Endothelial cell of umbilical vein (primary cell): ENCODE data around the gene SORCS1. TPM values are rescaled to one million over a fixed set of nuclear protein-coding genes. Genes with fewer than 3 reads are reported as not detected.

ENCODE experiments used
- BruUV-seq: library from RNA; stranded (reverse); fragments of 400-500 nt; replicated peaks from 2 replicates; lab custom pipeline; 2021; lab: Mats Ljungman, UMichigan
- CTCF ChIA-PET: fragments of 300-600, 350-600 bp; sonication (Branson Sonifier 250); formaldehyde crosslinking; loops from one replicate; lab custom pipeline; 2021; ENCODE audit warnings: antibody characterized with exemption, inconsistent platforms; lab: Charles Lee
- POLR2A ChIA-PET: fragments of 300-600, 350-600 bp; sonication (Branson Sonifier 250); formaldehyde crosslinking; loops from one replicate; lab custom pipeline; 2021; ENCODE audit warnings: antibody characterized with exemption, inconsistent platforms; lab: Charles Lee
- DNase-seq: peaks from one replicate; pipeline ENCODE4 v3.0.0-alpha.2; 2011; ENCODE audit warnings: low read depth, low spot score
- FAIRE-seq: peaks from 2 replicates; lab custom pipeline; 2011; peaks lifted over from hg19 to GRCh38; lab: Jason Lieb, UNC
- H2AFZ ChIP-seq: 2 replicates; pipeline ENCODE4 v1.6.0; 2012; ENCODE audit warnings: low read depth, low read length, control low read depth, inconsistent platforms
- H3K27ac ChIP-seq: 2 replicates; pipeline ENCODE4 v1.5.1; 2011; ENCODE audit warnings: low read depth, mild to moderate bottlenecking, control low read depth, low read length, moderate library complexity; ENCODE audit not compliant: insufficient read depth
- H3K27me3 ChIP-seq, 2 experiments: 2 replicates each; pipeline versions ENCODE4 v1.6.0 to v1.6.1; 2011; ENCODE audit warnings: low read length in 2 of 2, mixed read lengths in 1 of 2; ENCODE audit not compliant: control insufficient read depth in 2 of 2, insufficient read depth in 2 of 2
- H3K36me3 ChIP-seq, 2 experiments: 2 replicates in 1 of 2; 3 replicates in 1 of 2; pipeline ENCODE4 v1.5.1; 2011; ENCODE audit warnings: low read length in 2 of 2, mild to moderate bottlenecking in 1 of 2, moderate library complexity in 1 of 2; ENCODE audit not compliant: control insufficient read depth in 2 of 2, insufficient read depth in 2 of 2; ENCODE audit errors: extremely low read depth in 1 of 2
- H3K4me1 ChIP-seq: 3 replicates; pipeline ENCODE4 v1.5.1; 2011; ENCODE audit warnings: mild to moderate bottlenecking, low read length; ENCODE audit not compliant: control insufficient read depth, insufficient read depth; ENCODE audit errors: extremely low read depth
- H3K4me2 ChIP-seq: 2 replicates; pipeline ENCODE4 v1.6.1; 2011; ENCODE audit warnings: low read length, control low read depth, mixed read lengths; ENCODE audit not compliant: insufficient read depth
- H3K4me3 ChIP-seq, 3 experiments: fragments of 200-600 bp in 1 of 3; sonication (generic), shearing (Covaris generic) in 1 of 3; replicated peaks in 1 of 3; 2 replicates each; pipeline ENCODE4 v1.5.1; 2011 to 2016; ENCODE audit warnings: control low read depth in 3 of 3, low read length in 3 of 3, mild to moderate bottlenecking in 2 of 3, inconsistent platforms in 1 of 3, low read depth in 1 of 3, moderate library complexity in 1 of 3; ENCODE audit not compliant: insufficient read depth in 1 of 3
- H3K79me2 ChIP-seq: 2 replicates; pipeline ENCODE4 v1.6.0; 2012; ENCODE audit warnings: low read length, inconsistent platforms; ENCODE audit not compliant: control insufficient read depth, insufficient read depth
- H3K9ac ChIP-seq: replicated peaks from 2 replicates; pipeline ENCODE3; 2011; ENCODE audit warnings: low read length, control low read depth; ENCODE audit not compliant: insufficient read depth; ENCODE audit errors: extremely low read depth
- H3K9me1 ChIP-seq: replicated peaks from 3 replicates; pipeline ENCODE4 v1.6.0; 2011; ENCODE audit warnings: mild to moderate bottlenecking, low read length; ENCODE audit not compliant: control insufficient read depth, insufficient read depth; ENCODE audit errors: extremely low read depth
- H3K9me3 ChIP-seq: replicated peaks from 2 replicates; pipeline ENCODE4 v1.5.1; 2012; ENCODE audit warnings: low read length, inconsistent platforms; ENCODE audit not compliant: control insufficient read depth, insufficient read depth
- H4K20me1 ChIP-seq: replicated peaks from 2 replicates; pipeline ENCODE3; 2011; ENCODE audit warnings: mild to moderate bottlenecking, low read length; ENCODE audit not compliant: control insufficient read depth, insufficient read depth; ENCODE audit errors: extremely low read depth
- EZH2 ChIP-seq: IDR thresholded peaks from 2 replicates; pipeline ENCODE4 v1.6.1; 2012; ENCODE audit warnings: borderline replicate concordance, low read depth, mild to moderate bottlenecking, moderate library complexity, low read length, inconsistent platforms; ENCODE audit not compliant: severe bottlenecking
- FOS ChIP-seq: IDR thresholded peaks from 2 replicates; pipeline ENCODE4 v1.6.1; 2011; ENCODE audit warnings: mild to moderate bottlenecking, low read length, moderate library complexity, borderline replicate concordance; ENCODE audit not compliant: insufficient read depth
- GATA2 ChIP-seq: IDR thresholded peaks from 2 replicates; pipeline ENCODE4 v1.7.0; 2011; ENCODE audit warnings: low read depth, mild to moderate bottlenecking, moderate library complexity, mixed read lengths, low read length; ENCODE audit not compliant: insufficient read length, insufficient read depth
- JUN ChIP-seq: IDR thresholded peaks from 2 replicates; pipeline ENCODE4 v1.6.1; 2011; ENCODE audit warnings: borderline replicate concordance, low read depth; ENCODE audit not compliant: insufficient read length, insufficient read depth
- MYC ChIP-seq: IDR thresholded peaks from one replicate; pipeline ENCODE4 v1.6.1; 2011; ENCODE audit warnings: mild to moderate bottlenecking, low read depth, low read length
- POLR2A ChIP-seq: IDR thresholded peaks from 2 replicates; pipeline ENCODE4 v1.6.1; 2012; ENCODE audit warnings: low read depth, mild to moderate bottlenecking, control low read depth, low read length
- POLR2AphosphoS5 ChIP-seq: IDR thresholded peaks from 2 replicates; pipeline ENCODE4 v1.6.1; 2012; ENCODE audit warnings: low read depth, mild to moderate bottlenecking, control low read depth, low read length, moderate library complexity; ENCODE audit not compliant: insufficient read depth
- dilution Hi-C: fragments of 300-500 bp; cut with MboI; formaldehyde crosslinking; loops from one replicate; pipeline ENCODE4 v1.15.0; 2019; ENCODE audit warnings: low sequenced_read_pairs; ENCODE audit not compliant: extremely low pct_ligation_motif_present
- intact Hi-C: fragments of 100-400 bp; cut with micrococcal nuclease; formaldehyde crosslinking; loops from one replicate; pipeline ENCODE4 v1.10.0; 2022
- polyA plus RNA-seq, 4 experiments: library from polyadenylated mRNA; depleted of rRNA in 3 of 4; stranded (reverse) in 3 of 4; unstranded in 1 of 4; fragments of >200 nt; gene quantifications; 2 replicates each; pipeline versions ENCODE4 v1.2.1 to v1.2.3, GENCODE V29; 2011 to 2012; ENCODE audit warnings: missing spikeins in 1 of 4
- total RNA-seq: library from RNA; stranded (reverse); gene quantifications from 2 replicates; pipeline ENCODE4 v1.2.3, GENCODE V29; 2021
- TF ChIP-seq, protein P1 (sequence below): IDR thresholded peaks from 2 replicates; pipeline ENCODE4 v1.6.1; 2011; ENCODE audit not compliant: insufficient read depth, insufficient read length
- TF ChIP-seq, protein P2 (sequence below), 2 donors: IDR thresholded peaks; 1 replicate in 1 of 2; 2 replicates in 1 of 2; pipeline ENCODE4 v1.5.1; 2011; ENCODE audit warnings: low read length in 2 of 2, mild to moderate bottlenecking in 2 of 2, moderate library complexity in 2 of 2, control low read depth in 1 of 2, inconsistent platforms in 1 of 2, low read depth in 1 of 2; ENCODE audit not compliant: insufficient read depth in 1 of 2; ENCODE audit errors: extremely low read depth in 1 of 2

Gene SORCS1
- total and polyA plus RNA-seq, 2 donors (not counting 3 experiments of a cell fraction or from before 2014, with no cell fraction given): not detected

DNA sequence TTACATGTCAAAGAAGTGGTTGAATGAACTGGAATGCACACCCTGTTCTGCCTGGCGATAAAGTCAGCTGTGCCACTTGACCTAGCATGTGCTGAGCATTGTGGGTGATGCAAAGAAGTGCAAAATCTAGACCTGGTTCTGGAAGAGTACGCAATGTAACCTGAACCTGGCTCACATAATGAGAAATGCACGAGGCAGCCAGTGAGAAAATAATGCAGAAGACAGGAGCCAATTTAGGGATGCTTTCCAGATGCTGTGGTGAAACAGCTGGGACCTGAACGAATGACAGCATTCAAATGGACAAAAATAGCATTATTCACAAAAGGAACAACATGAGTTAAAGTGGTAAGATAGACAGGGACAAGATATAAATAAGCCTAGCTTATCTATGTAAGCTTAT is 402.6 kb downstream of the SORCS1 start:
- H3K4me1 ChIP-seq: no peaks in the 10 kb centered on the region
- H3K4me3 ChIP-seq: no peak overlapping the region
- no peaks in the 10 kb centered on the region for H3K36me3 ChIP-seq
- H4K20me1 ChIP-seq: no peaks in the 10 kb centered on the region
- dilution Hi-C loops: no loop called here
- TF ChIP-seq POLR2AphosphoS5: no peak
- no peak for TF ChIP-seq FOS
- TF ChIP-seq, protein P1, sequence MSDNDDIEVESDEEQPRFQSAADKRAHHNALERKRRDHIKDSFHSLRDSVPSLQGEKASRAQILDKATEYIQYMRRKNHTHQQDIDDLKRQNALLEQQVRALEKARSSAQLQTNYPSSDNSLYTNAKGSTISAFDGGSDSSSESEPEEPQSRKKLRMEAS: no peak
- no peak for TF ChIP-seq EZH2
- no peak for TF ChIP-seq POLR2A
- no peak for TF ChIP-seq GATA2
- TF ChIP-seq MYC: no peak
- TF ChIP-seq, protein P2, sequence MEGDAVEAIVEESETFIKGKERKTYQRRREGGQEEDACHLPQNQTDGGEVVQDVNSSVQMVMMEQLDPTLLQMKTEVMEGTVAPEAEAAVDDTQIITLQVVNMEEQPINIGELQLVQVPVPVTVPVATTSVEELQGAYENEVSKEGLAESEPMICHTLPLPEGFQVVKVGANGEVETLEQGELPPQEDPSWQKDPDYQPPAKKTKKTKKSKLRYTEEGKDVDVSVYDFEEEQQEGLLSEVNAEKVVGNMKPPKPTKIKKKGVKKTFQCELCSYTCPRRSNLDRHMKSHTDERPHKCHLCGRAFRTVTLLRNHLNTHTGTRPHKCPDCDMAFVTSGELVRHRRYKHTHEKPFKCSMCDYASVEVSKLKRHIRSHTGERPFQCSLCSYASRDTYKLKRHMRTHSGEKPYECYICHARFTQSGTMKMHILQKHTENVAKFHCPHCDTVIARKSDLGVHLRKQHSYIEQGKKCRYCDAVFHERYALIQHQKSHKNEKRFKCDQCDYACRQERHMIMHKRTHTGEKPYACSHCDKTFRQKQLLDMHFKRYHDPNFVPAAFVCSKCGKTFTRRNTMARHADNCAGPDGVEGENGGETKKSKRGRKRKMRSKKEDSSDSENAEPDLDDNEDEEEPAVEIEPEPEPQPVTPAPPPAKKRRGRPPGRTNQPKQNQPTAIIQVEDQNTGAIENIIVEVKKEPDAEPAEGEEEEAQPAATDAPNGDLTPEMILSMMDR (IDR thresholded peaks at IDR 0.05; ENCODE audit: extremely low read depth in 1 of 2, insufficient read depth in 1 of 2, low read depth in 1 of 2, low read length in 2 of 2): no peak
- TF ChIP-seq JUN: no peak
- POLR2A ChIA-PET: no interaction called here
- no TSS peak for BruUV-seq
- FAIRE-seq (no peak), DNase-seq (no peak)
- intact Hi-C loops: no loop called here
- CTCF ChIA-PET: no interaction called here
- no peak overlapping the region for H2AFZ ChIP-seq
- H3K4me2 ChIP-seq: no peak overlapping the region
- H3K9ac ChIP-seq: no peak overlapping the region
- no peaks in the 10 kb centered on the region for H3K79me2 ChIP-seq
- H3K27me3 ChIP-seq: no peaks in the 10 kb centered on the region
- H3K9me3 ChIP-seq: peaks cover 6% of the 10 kb centered on the region
- no peaks in the 10 kb centered on the region for H3K9me1 ChIP-seq
- H3K27ac ChIP-seq: no peak overlapping the region
